Astrocyte of the cerebellum (primary cell): ENCODE data around the gene GLRA2.

Experiments used
- DNase-seq: peaks from one replicate; pipeline ENCODE4 v3.0.0-alpha.2; 2011; ENCODE audit warnings: low read depth
- H3K4me3 ChIP-seq: 2 replicates; pipeline ENCODE4 v1.5.1; 2011; ENCODE audit warnings: mild to moderate bottlenecking, low read depth, low read length, moderate library complexity
- CTCF ChIP-seq: IDR thresholded peaks from 2 replicates; pipeline ENCODE4 v1.5.1; 2012; ENCODE audit warnings: low read length, low read depth, moderate library complexity, mild to moderate bottlenecking; ENCODE audit errors: missing control alignments
- in situ Hi-C: cut with HindIII; loops from 2 replicates; pipeline ENCODE4 v1.10.0; 2017; ENCODE audit warnings: low sequenced_read_pairs

The GLRA2 gene

DNA sequence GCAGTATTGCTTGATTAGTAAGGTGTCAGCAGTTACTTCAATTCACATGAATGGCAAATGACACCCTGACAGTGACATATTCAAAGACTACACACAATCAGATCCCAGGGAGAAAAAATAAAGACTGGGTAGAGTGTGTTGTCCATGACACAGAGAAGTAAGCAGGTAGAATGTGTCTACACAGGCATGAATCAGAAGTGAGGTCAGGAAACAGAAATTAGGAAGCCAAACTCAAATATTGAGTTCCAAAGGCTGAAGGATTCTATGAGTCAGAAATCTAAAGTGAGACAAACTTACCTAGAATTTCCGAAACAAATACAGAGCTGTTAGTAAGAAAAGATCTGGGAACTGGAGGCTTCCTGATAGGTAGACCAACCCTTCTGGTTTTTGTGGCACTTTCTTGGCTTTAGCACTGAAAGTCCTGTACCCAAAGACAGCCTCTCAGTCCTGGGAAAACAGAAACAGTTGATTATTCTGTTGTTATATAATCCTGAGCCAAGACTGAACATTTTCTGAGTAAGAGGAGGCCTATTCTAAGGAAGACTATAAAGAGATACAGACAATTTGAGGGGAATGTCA lies 24.3 kb upstream of the GLRA2 start:
- no peak overlapping the region for H3K4me3 ChIP-seq
- no peak for TF ChIP-seq CTCF
- DNase-seq: no peak
- in situ Hi-C loops: no loop called here

- no peak for TF ChIP-seq CTCF
- H3K4me3 ChIP-seq: no peak overlapping the region
- no peak for DNase-seq
- in situ Hi-C loops: no loop called here
Measured at GRCh38 chrX:14505648-14506047, 23.7 kb upstream of the GLRA2 start.

DNA sequence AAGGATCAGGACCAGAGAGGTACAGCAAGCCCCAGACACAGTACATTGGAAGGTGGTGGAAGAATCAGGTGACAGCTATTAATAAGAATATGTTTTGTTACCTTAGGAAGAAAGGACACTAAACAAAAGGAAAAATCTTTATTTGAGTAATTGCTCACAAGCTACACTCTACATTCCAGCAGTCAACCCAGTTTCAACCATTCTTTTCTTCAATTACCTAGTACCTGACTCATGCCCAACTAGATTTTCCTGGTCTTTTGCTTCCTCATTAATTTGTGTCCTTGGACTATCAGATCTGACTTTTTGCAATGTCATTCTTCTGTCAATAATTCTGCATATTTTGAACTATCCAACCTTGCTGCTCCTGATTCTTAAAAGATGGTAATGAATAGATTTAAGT lies 22.5 kb upstream of the GLRA2 start:
- no peak for TF ChIP-seq CTCF

DNA sequence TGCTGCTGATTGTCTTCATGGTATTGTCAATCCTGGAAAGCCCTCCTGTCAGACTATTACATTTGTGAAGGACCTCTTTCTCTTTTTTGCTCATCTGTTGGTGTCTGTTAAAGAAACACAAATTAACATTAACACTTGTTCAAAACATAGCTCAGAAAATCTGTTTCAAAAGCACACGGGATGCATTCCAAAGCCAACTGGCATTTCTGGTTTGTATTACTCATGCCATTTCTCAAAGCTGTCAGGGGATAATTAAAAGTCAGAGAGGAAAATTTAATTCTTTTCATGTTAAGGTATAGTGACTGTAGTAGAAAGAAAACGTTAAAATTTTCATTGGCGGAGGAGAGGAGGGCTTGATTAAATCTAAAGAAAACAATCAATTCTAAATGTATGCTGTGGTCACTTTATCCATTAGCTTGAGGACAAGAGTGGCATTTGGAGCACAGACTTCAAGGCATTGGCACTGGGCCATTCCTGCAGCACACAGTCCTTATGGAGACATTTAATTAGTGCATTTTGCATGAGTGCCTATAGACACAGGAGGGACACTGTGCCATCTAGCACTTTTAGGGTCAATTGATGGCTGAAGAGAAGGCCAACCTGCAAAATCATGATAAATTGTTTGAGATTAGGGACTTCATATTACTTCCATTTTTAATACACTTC lies 21.2 kb upstream of the GLRA2 start:
- no peak overlapping the region for H3K4me3 ChIP-seq
- TF ChIP-seq CTCF: no peak
- in situ Hi-C loops: no loop called here
- no peak for DNase-seq

More for the DNA sequence above, 22.5 kb upstream of the GLRA2 start:
- no peak overlapping the region for H3K4me3 ChIP-seq
- in situ Hi-C loops: no loop called here
- no peak for DNase-seq

DNA sequence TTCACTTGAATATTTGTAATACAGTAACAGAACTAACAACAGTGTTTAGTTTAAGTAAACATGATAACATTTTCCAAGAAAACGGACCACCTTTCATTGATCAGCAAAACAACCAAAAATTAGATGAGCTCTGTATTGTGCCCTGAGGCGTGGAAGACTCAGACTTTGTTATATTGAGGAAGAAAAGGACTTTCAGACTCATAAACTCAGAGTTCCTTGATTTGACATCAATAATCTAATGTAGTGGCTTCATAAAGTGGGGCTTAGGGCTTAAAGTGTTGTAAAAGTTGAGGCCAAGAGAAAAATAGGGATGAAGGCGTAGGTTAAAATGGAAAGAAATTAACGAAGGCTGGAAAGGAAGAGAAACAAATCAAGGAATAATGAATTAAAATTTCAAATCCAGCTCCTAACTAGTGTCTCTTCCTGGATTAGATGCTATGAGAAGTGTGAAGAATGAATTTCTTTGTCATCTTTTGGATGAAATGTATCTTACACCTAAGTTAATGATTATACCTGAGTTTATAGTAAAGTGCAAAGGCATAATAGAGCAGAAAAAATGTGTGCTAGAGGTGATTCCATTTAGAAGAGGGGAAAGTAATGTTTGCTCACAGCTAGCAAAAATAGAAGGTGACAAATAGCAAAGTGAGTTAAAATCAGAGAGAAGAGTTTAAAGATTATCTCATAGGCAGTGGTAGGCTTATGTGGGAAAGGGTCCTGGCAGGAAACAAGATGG lies 19.8 kb upstream of the GLRA2 start:
- no peak for TF ChIP-seq CTCF
- DNase-seq: no peak
- no peak overlapping the region for H3K4me3 ChIP-seq
- in situ Hi-C loops: no loop called here

GRCh38 chrX:14528629-14529289 lies 577 bp upstream of the GLRA2 start:
- peak; percentile 33 for TF ChIP-seq CTCF
- in situ Hi-C loops: no loop called here
- no peak overlapping the region for H3K4me3 ChIP-seq
- DNase-seq: peak; percentile 6
